CD4-positive, alpha-beta T cell treated with Interferon alpha-2 for 1 hour (primary cell): ENCODE measurements around the gene FARSA.
"Not testable (repeated sequence)": the region's sequence is repeated elsewhere in the genome, so short reads cannot be mapped to it uniquely, and the experiment has no call there.

Source experiments
- DNase-seq, 2 donors: peaks; one replicate each; pipeline ENCODE4 v3.0.0-alpha.2; 2020 to 2022

The FARSA gene

GRCh38 chr19:12937093-12937926 is 3.8 kb upstream of the FARSA start:
- DNase-seq, result no peak

- DNase-seq, result no peak
Measured at GRCh38 chr19:12936582-12936981, 3.1 kb upstream of the FARSA start.

- DNase-seq, result no peak
Measured at GRCh38 chr19:12935071-12935470, 1.6 kb upstream of the FARSA start.

GRCh38 chr19:12932392-12933286 is 872 bp downstream of the FARSA start:
- no peak for DNase-seq

- no peak for DNase-seq
Measured at GRCh38 chr19:12930002-12930645, 3.4 kb downstream of the FARSA start.

- no peak for DNase-seq
Measured at GRCh38 chr19:12924621-12925310, 8.7 kb downstream of the FARSA start.

- no peak for DNase-seq
Measured at GRCh38 chr19:12922959-12923358, 10.6 kb downstream of the FARSA start.

- DNase-seq, result no peak
Measured at GRCh38 chr19:12921047-12921446, 12.5 kb downstream of the FARSA start.

GRCh38 chr19:12918253-12918652 is 15.3 kb downstream of the FARSA start:
- no peak for DNase-seq

GRCh38 chr19:12915860-12916259 is 17.7 kb downstream of the FARSA start:
- not testable (repeated sequence) for DNase-seq

GRCh38 chr19:12913851-12914690 is 19.4 kb downstream of the FARSA start:
- DNase-seq, result peak; percentile 58 to 65

- no peak for DNase-seq
Measured at GRCh38 chr19:12913011-12913561, 20.4 kb downstream of the FARSA start.

GRCh38 chr19:12912571-12912970 is 20.9 kb downstream of the FARSA start:
- no peak for DNase-seq

GRCh38 chr19:12907166-12907565 is 26.3 kb downstream of the FARSA start:
- DNase-seq, result no peak

GRCh38 chr19:12899891-12900518 is 33.5 kb downstream of the FARSA start:
- DNase-seq, result no peak

GRCh38 chr19:12896460-12896859 is 37.1 kb downstream of the FARSA start:
- DNase-seq, result no peak

GRCh38 chr19:12893582-12893981 is 39.9 kb downstream of the FARSA start:
- DNase-seq, result no peak

- no peak for DNase-seq
Measured at GRCh38 chr19:12891553-12892021, 41.9 kb downstream of the FARSA start.

GRCh38 chr19:12890787-12891552 is 42.5 kb downstream of the FARSA start, which contains the start of gene GCDH:
TSS of gene GCDH (plus strand) at chr19:12891160. CDS start at chr19:12891305, 145 bp downstream.
- DNase-seq, result peak; percentile 98

GRCh38 chr19:12890299-12890786 is 43.2 kb downstream of the FARSA start:
- DNase-seq, result not testable (repeated sequence)
